Liver (tissue), 9 donors: ENCODE results near the gene HRCT1. TPM values are rescaled to one million over a fixed set of nuclear protein-coding genes. Genes with fewer than 3 reads are reported as not detected.

ENCODE experiments used
- DNase-seq: peaks from one replicate; pipeline ENCODE4 v3.0.0-alpha.2; 2017; ENCODE audit warnings: low spot score
- H3K27ac ChIP-seq, 2 donors: one replicate each; pipeline ENCODE4 v1.7.0; 2013; ENCODE audit warnings: inconsistent platforms in 2 of 2, low read length in 2 of 2, control low read depth in 1 of 2, low read depth in 1 of 2, mild to moderate bottlenecking in 1 of 2
- H3K27me3 ChIP-seq, 4 donors: one replicate each; pipeline versions ENCODE4 v1.6.1 to v1.7.0; 2013; ENCODE audit warnings: low read length in 3 of 4, inconsistent platforms in 1 of 4, mild to moderate bottlenecking in 1 of 4, moderate library complexity in 1 of 4; ENCODE audit not compliant: control insufficient read depth in 4 of 4, insufficient read depth in 4 of 4
- H3K36me3 ChIP-seq, 4 donors: one replicate each; pipeline versions ENCODE4 v1.6.1 to v1.7.0; 2013; ENCODE audit warnings: low read length in 3 of 4, mild to moderate bottlenecking in 3 of 4, low read depth in 1 of 4, moderate library complexity in 1 of 4; ENCODE audit not compliant: control insufficient read depth in 4 of 4, insufficient read depth in 3 of 4
- H3K4me1 ChIP-seq, 4 donors: one replicate each; pipeline versions ENCODE4 v1.6.1 to v1.7.0; 2013; ENCODE audit warnings: low read length in 3 of 4, mild to moderate bottlenecking in 3 of 4, moderate library complexity in 1 of 4; ENCODE audit not compliant: control insufficient read depth in 4 of 4, insufficient read depth in 4 of 4
- H3K4me3 ChIP-seq, 3 donors: one replicate each; pipeline versions ENCODE4 v1.6.1 to v1.7.0; 2013; ENCODE audit warnings: low read length in 3 of 3, control low read depth in 1 of 3, low read depth in 1 of 3, mild to moderate bottlenecking in 1 of 3
- H3K9ac ChIP-seq, 2 donors: one replicate each; pipeline ENCODE4 v1.7.0; 2013; ENCODE audit warnings: low read length in 2 of 2, mild to moderate bottlenecking in 2 of 2, moderate library complexity in 2 of 2, control low read depth in 1 of 2, low read depth in 1 of 2
- H3K9me3 ChIP-seq, 4 donors: one replicate each; pipeline versions ENCODE4 v1.6.1 to v1.7.0; 2013; ENCODE audit warnings: low read length in 3 of 4; ENCODE audit not compliant: control insufficient read depth in 4 of 4
- ATF3 ChIP-seq: IDR thresholded peaks from 2 replicates; pipeline ENCODE4 v1.6.1; 2016; ENCODE audit warnings: antibody characterized with exemption
- CTCF ChIP-seq: fragments of 150-350 bp; IDR thresholded peaks from 2 replicates; pipeline ENCODE4 v1.5.1; 2017; ENCODE audit warnings: improper control_type of control experiment, low read depth, low read length; ENCODE audit not compliant: missing input control
- EGR1 ChIP-seq, 2 donors: IDR thresholded peaks; 2 replicates each; pipeline ENCODE4 v1.6.1; 2016 to 2018; ENCODE audit warnings: antibody characterized with exemption in 2 of 2, low read depth in 2 of 2
- FOXA1 ChIP-seq: IDR thresholded peaks from 2 replicates; pipeline ENCODE4 v1.6.1; 2016; ENCODE audit warnings: antibody characterized with exemption
- FOXA2 ChIP-seq: IDR thresholded peaks from 2 replicates; pipeline ENCODE4 v1.6.1; 2016; ENCODE audit warnings: antibody characterized with exemption
- HNF4G ChIP-seq: IDR thresholded peaks from 2 replicates; pipeline ENCODE4 v1.6.1; 2016; ENCODE audit warnings: antibody characterized with exemption
- JUND ChIP-seq, 2 donors: IDR thresholded peaks; 2 replicates each; pipeline ENCODE4 v1.6.1; 2016; ENCODE audit warnings: antibody characterized with exemption in 2 of 2
- MAX ChIP-seq: IDR thresholded peaks from 2 replicates; pipeline ENCODE4 v1.6.1; 2016; ENCODE audit warnings: antibody characterized with exemption
- NR2F2 ChIP-seq: IDR thresholded peaks from 2 replicates; pipeline ENCODE4 v1.6.1; 2016; ENCODE audit warnings: antibody characterized with exemption
- RAD21 ChIP-seq, 2 donors: IDR thresholded peaks; 2 replicates each; pipeline ENCODE4 v1.6.1; 2016; ENCODE audit warnings: antibody characterized with exemption in 2 of 2, mild to moderate bottlenecking in 2 of 2
- REST ChIP-seq: IDR thresholded peaks from 2 replicates; pipeline ENCODE4 v1.6.1; 2016; ENCODE audit warnings: antibody characterized with exemption, mild to moderate bottlenecking
- RXRA ChIP-seq, 2 donors: IDR thresholded peaks; 2 replicates each; pipeline ENCODE4 v1.6.1; 2017 to 2018; ENCODE audit warnings: antibody characterized with exemption in 2 of 2, mild to moderate bottlenecking in 1 of 2
- SP1 ChIP-seq: IDR thresholded peaks from 2 replicates; pipeline ENCODE4 v1.6.1; 2018; ENCODE audit warnings: antibody characterized with exemption, mild to moderate bottlenecking
- TAF1 ChIP-seq: conservative IDR thresholded peaks from 2 replicates; pipeline ENCODE4 v1.6.1; 2016; ENCODE audit warnings: antibody characterized with exemption, mild to moderate bottlenecking
- YY1 ChIP-seq: IDR thresholded peaks from 2 replicates; pipeline ENCODE4 v1.6.1; 2016; ENCODE audit warnings: antibody characterized with exemption, mild to moderate bottlenecking
- ZBTB33 ChIP-seq: IDR thresholded peaks from 2 replicates; pipeline ENCODE4 v1.6.1; 2016; ENCODE audit warnings: antibody characterized with exemption
- WGBS: extraction: QIAGEN DNeasy Blood & Tissue Kit; methylation state at CpG from one replicate; pipeline ENCODE4 v1.1.7; 2013; 5-methylcytosine and 5-hydroxymethylcytosine counted together
- polyA plus RNA-seq, 2 donors: library from polyadenylated mRNA; stranded (reverse) in 1 of 2; unstranded in 1 of 2; fragments of 200-250 nt in 1 of 2; fragments of >200 nt in 1 of 2; fragmentation: Nextera tagmentation in 1 of 2; extraction: Ambion mirVana in 1 of 2; gene quantifications; one replicate each; pipeline versions ENCODE4 v1.2.1 to v1.2.3, GENCODE V29; 2013 to 2015
- total RNA-seq, 2 donors: library from RNA; depleted of rRNA; stranded (reverse); fragments of >200 nt; gene quantifications; one replicate each; pipeline ENCODE4 v1.2.3, GENCODE V29; 2014
- donor health status: healthy.
- donor health status: healthy.
- donor health status: healthy.
- donor health status: healthy.
- donor health status: healthy.

Gene HRCT1
- total and polyA plus RNA-seq, 4 donors: 0.08 to 2.9 (median 0.27) TPM

- no peaks in the 10 kb centered on the region for H3K36me3 ChIP-seq
- TF ChIP-seq ATF3: no peak
- no peak for TF ChIP-seq RAD21 (IDR thresholded peaks at IDR 0.05)
- H3K27ac ChIP-seq: no peak overlapping the region
- WGBS: 92% methylated on average over 5 of the region's 5 CpGs
- no peak overlapping the region for H3K4me3 ChIP-seq
- H3K27me3 ChIP-seq: no peaks in the 10 kb centered on the region
- H3K9me3 ChIP-seq: no peaks in the 10 kb centered on the region
- DNase-seq: peak; percentile 14
- H3K4me1 ChIP-seq: no peaks in the 10 kb centered on the region
- H3K9ac ChIP-seq: no peak overlapping the region
Observed at GRCh38 chr9:35856882-35857281, 49.1 kb upstream of the HRCT1 start.

GRCh38 chr9:35858458-35858857 is 47.5 kb upstream of the HRCT1 start:
- Histone ChIP-seq H3K4me3 (no peak overlapping the region), H3K27me3 (peaks cover 0 to under 1% (median 0%) of the 10 kb centered on the region in 4 donors), H3K9me3 (no peaks in the 10 kb centered on the region), H3K4me1 (no peaks in the 10 kb centered on the region), H3K9ac (no peak overlapping the region), H3K27ac (no peak overlapping the region), H3K36me3 (no peaks in the 10 kb centered on the region)
- 86% methylated on average over 5 of the region's 5 CpGs for WGBS
- TF ChIP-seq RXRA (IDR thresholded peaks at IDR 0.05) (no peak), HNF4G (no peak), NR2F2 (no peak), REST (no peak), MAX (no peak), RAD21 (IDR thresholded peaks at IDR 0.05) (no peak), EGR1 (IDR thresholded peaks at IDR 0.05; ENCODE audit: low read depth in 2 of 2) (no peak), ATF3 (no peak), JUND (IDR thresholded peaks at IDR 0.05) (no peak), CTCF (no peak), TAF1 (no peak), FOXA1 (no peak), SP1 (no peak), FOXA2 (no peak), ZBTB33 (no peak), YY1 (no peak)
- no peak for DNase-seq
